Progenitor cell of endocrine pancreas (in vitro differentiated cells): ENCODE data around the gene CCDC170. TPM values are rescaled to one million over a fixed set of nuclear protein-coding genes. Genes with fewer than 3 reads are reported as not detected.
"Not testable (repeated sequence)": the region's sequence is repeated elsewhere in the genome, so short reads cannot be mapped to it uniquely, and the experiment has no call there.

ENCODE experiments used
- DNase-seq: peaks from one replicate; pipeline ENCODE4 v3.0.0; 2021; ENCODE audit warnings: low spot score; ENCODE audit not compliant: unreplicated experiment
- H3K27ac Mint-ChIP-seq: 2 replicates; pipeline ENCODE4 v1.8.0; 2021; ENCODE audit warnings: mild to moderate bottlenecking, moderate library complexity, mixed read lengths
- H3K27me3 Mint-ChIP-seq: 2 replicates; pipeline ENCODE4 v1.8.0; 2021; ENCODE audit warnings: mixed read lengths
- H3K36me3 Mint-ChIP-seq: 2 replicates; pipeline ENCODE4 v1.8.0; 2022; ENCODE audit warnings: mixed read lengths; ENCODE audit not compliant: insufficient read depth
- H3K4me1 Mint-ChIP-seq: 2 replicates; pipeline ENCODE4 v1.8.0; 2021; ENCODE audit warnings: low read depth, mixed read lengths
- H3K4me3 Mint-ChIP-seq: 2 replicates; pipeline ENCODE4 v1.8.0; 2021; ENCODE audit warnings: low read depth, mild to moderate bottlenecking, moderate library complexity, mixed read lengths
- H3K9me3 Mint-ChIP-seq: 2 replicates; pipeline ENCODE4 v1.8.0; 2021; ENCODE audit warnings: low read depth, mixed read lengths
- total RNA-seq: library from RNA; stranded (reverse); gene quantifications from 2 replicates; pipeline ENCODE4 v1.2.1, GENCODE V29; 2021
- TF ChIP-seq, protein P1 (sequence below): fragments of 200-600 bp; sonication (generic); IDR thresholded peaks from one replicate; pipeline ENCODE4 v1.5.0; 2021; ENCODE audit warnings: antibody characterized with exemption, mild to moderate bottlenecking; ENCODE audit not compliant: unreplicated experiment

The CCDC170 gene
- total RNA-seq, 1 donor from 2014 or later, result not detected

DNA sequence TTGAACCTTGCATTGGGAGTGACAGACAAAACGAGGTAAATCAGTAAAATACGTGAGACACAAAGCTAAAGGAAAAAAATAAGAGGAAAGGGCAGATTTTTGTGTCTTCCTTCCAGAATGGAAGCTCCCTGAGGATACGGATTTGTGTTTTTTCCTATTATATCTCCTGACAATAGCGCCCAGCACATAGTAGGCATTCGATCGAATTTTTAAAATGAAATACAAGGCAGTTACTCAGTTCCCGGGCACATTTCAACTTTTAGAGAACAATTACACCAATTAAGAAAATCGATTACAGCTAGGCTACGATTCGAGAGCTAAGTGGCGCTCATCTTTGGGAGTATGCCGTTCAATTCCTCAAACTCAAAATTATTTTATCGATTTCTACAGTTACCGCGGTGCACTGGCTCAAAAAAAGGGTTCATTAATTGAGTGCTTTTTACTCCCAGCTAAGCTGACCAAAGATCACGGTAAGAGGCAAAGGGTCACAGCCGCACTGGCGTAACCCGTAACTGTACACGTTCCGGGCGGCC, 42.3 kb upstream of the CCDC170 start:
- Mint-ChIP-seq H3K36me3 (peaks cover 13% of the 10 kb centered on the region), H3K27me3 (no peaks in the 10 kb centered on the region), H3K9me3 (no peaks in the 10 kb centered on the region), H3K27ac (peak overlapping the region; percentile 97), H3K4me1 (peaks cover 34% of the 10 kb centered on the region), H3K4me3 (peak overlapping the region; percentile 94)
- no peak for DNase-seq
- TF ChIP-seq, protein P1, sequence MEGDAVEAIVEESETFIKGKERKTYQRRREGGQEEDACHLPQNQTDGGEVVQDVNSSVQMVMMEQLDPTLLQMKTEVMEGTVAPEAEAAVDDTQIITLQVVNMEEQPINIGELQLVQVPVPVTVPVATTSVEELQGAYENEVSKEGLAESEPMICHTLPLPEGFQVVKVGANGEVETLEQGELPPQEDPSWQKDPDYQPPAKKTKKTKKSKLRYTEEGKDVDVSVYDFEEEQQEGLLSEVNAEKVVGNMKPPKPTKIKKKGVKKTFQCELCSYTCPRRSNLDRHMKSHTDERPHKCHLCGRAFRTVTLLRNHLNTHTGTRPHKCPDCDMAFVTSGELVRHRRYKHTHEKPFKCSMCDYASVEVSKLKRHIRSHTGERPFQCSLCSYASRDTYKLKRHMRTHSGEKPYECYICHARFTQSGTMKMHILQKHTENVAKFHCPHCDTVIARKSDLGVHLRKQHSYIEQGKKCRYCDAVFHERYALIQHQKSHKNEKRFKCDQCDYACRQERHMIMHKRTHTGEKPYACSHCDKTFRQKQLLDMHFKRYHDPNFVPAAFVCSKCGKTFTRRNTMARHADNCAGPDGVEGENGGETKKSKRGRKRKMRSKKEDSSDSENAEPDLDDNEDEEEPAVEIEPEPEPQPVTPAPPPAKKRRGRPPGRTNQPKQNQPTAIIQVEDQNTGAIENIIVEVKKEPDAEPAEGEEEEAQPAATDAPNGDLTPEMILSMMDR, result no peak

DNA sequence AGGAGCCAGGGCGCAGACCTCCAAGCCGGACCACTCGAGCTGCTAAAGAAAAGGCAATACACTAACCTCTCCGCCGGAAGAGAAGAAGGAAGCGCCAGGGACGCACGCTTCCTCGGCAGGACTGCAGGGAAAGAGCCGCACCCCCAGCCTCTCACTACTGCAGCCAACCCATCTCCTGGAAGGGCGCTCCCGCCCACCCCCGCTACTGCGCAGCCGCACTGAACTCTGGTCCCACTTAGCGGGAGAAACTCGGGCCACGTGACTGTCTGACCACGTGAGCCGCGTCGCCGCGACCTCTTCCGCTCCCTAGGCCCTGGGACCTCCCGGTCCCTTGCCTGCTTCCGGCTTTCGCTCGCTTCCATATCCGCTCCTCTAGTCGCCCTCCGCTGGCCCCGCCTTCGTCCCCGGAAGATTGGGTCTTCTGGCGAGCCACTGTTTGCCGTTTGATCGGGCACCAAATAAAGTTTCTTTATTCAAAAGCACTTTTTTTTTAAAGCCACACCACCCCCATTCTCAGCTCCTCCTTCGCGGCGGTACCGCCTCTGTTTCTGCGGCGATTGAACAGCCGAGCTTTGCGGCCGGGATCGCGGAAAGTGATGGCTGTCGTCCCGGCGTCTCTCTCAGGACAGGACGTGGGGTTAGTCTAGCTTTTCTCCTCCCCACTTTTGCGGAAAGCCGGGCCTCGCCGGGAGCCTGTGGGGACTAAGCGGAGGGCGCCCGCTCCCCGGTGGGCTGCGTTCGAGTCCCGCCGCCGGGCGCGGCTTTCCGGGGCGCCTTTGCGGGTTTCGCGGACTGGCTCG, 41.7 kb upstream of the CCDC170 start, which contains the start of gene RMND1:
RMND1 (minus strand) TSS at position 177 of the 800 bp plus-strand sequence. CDS start 6,315 bp downstream, outside the sequence.
- H3K27me3 Mint-ChIP-seq, result no peaks in the 10 kb centered on the region
- peak; percentile 98 for DNase-seq
- TF ChIP-seq, protein P1, result no peak
- H3K27ac Mint-ChIP-seq, result peak within 1 kb of the TSS; percentile 97
- peaks cover 40% of the 10 kb centered on the region for H3K4me1 Mint-ChIP-seq
- peaks cover 17% of the 10 kb centered on the region for H3K36me3 Mint-ChIP-seq
- peak within 1 kb of the TSS; percentile 94 for H3K4me3 Mint-ChIP-seq
- no peaks in the 10 kb centered on the region for H3K9me3 Mint-ChIP-seq

DNA sequence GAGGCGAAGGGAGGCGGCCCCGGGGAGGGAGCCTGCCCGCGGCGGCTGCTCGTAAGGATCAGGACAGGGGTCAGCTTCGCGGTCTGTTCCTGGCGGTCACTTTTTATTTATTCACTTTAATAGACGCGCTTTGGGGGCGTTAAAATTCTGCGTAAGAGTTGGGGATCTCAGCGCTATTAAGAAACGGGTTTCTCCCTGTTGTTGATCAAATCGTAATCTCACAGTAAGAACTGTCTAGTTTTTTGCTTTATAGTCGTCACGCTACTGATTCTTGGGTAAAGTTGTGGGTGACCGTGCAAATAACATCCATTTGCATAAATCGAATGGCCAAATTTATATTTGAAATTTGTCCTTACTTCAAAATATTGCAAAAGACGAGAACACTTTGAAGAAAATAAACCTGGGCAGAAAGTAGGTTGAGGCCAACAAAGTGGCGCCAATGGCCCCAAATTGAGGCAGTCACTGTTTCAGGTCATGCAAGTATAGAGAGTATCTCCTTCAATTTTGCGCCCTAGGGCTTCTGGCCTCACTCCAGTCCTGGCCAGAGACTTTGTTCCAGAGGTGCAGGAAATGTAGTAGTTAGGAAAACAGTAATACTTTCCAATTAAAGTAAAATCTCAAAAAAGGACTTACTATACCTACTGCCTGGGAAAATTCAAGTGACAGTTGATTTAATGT, 40.9 kb upstream of the CCDC170 start:
- Mint-ChIP-seq H3K27me3 (no peaks in the 10 kb centered on the region), H3K4me3 (peak overlapping the region; percentile 94), H3K27ac (peak overlapping the region; percentile 97), H3K4me1 (peaks cover 41% of the 10 kb centered on the region), H3K9me3 (no peaks in the 10 kb centered on the region), H3K36me3 (peaks cover 21% of the 10 kb centered on the region)
- no peak for DNase-seq
- TF ChIP-seq, protein P1, result no peak

DNA sequence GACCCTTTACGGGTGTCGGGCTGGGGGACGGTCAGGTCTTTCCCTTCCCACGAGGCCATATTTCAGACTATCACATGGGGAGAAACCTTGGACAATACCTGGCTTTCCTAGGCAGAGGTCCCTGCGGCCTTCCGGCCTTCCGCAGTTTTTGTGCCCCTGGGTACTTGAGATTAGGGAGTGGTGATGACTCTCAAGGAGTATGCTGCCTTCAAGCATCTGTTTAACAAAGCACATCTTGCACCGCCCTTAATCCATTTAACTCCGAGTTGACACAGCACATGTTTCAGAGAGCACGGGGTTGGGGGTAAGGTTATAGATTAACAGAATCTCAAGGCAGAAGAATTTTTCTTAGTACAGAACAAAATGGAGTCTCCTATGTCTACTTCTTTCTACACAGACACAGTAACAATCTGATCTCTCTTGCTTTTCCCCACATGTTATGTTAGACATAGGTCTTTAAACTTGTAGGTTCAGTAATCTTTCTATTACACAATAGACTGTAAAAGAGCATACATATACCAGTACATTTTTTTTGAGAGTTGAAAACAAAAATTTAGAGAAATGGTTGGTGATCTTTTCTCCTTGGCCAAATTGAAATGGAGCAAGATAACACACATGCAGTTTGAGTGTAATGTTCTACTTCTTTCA, 37.9 kb upstream of the CCDC170 start:
- H3K9me3 Mint-ChIP-seq, result not testable (repeated sequence)
- Mint-ChIP-seq H3K4me3 (peak overlapping the region; percentile 43), H3K27ac (peak overlapping the region; percentile 99)

DNA sequence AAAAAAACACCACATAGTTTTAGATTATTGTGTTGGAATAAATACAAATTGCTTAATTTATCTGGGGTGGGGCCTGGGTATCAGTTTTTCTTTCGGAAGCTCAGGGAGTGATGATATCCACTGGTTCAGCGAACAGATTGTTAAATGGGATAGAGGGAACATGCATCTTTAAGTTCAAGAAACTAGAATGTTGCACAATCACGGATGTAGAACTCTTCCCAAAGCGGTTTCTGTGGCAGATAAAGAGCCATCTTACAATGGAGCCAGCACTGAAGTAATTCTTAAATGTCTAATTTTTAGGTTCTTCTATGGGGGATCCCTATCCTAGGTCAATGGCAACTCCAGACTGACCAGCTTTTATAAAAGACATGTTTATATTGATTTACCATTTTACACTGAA, 32.1 kb upstream of the CCDC170 start:
- H3K27ac Mint-ChIP-seq, result no peak overlapping the region
- no peaks in the 10 kb centered on the region for H3K27me3 Mint-ChIP-seq
- TF ChIP-seq, protein P1, result no peak
- peaks cover 32% of the 10 kb centered on the region for H3K4me1 Mint-ChIP-seq
- no peak for DNase-seq
- no peak overlapping the region for H3K4me3 Mint-ChIP-seq
- no peaks in the 10 kb centered on the region for H3K9me3 Mint-ChIP-seq
- peaks cover 34% of the 10 kb centered on the region for H3K36me3 Mint-ChIP-seq

More for the DNA sequence above, 37.9 kb upstream of the CCDC170 start:
- H3K4me1 Mint-ChIP-seq, result peaks cover 35% of the 10 kb centered on the region
- H3K36me3 Mint-ChIP-seq, result peaks cover 18% of the 10 kb centered on the region
- DNase-seq, H3K27me3 Mint-ChIP-seq: not testable (repeated sequence)
